ENCODE data around the gene HSPD1. TPM values are rescaled to one million over a fixed set of nuclear protein-coding genes. Genes with fewer than 3 reads are reported as not detected.

Gene HSPD1
- total RNA-seq = 92.3 and 241 TPM in 2 replicates

GRCh38 chr2:197499594-197500502 is at the start of gene HSPD1, which contains the start of gene HSPE1:
Gene HSPD1, minus strand, starts transcription at chr2:197499840. Its CDS starts 992 bp downstream, at chr2:197498848.
Gene HSPE1, plus strand, starts transcription at chr2:197500379. Its CDS starts 58 bp downstream, at chr2:197500437.

GRCh38 chr2:197515739-197516392 is 16.2 kb upstream of the HSPD1 start, which contains the start of gene MOB4:
Gene MOB4, plus strand, starts transcription at chr2:197516066. Its CDS starts 21 bp downstream, at chr2:197516087.

GRCh38 chr2:197453123-197453913 is 46.3 kb downstream of the HSPD1 start, which contains the start of gene COQ10B:
Gene COQ10B, plus strand, starts transcription at chr2:197453552. Its CDS starts 9 bp downstream, at chr2:197453561.

Other genes starting within 250 kb of the HSPD1 start
- gene ANKRD44, start 189.1 kb downstream of the HSPD1 start, total RNA-seq = 2.9 and 6.5 TPM in 2 replicates
- gene SF3B1, start 64.8 kb downstream of the HSPD1 start, total RNA-seq = 86.5 and 91.9 TPM in 2 replicates
- 12.3 and 14.7 TPM in 2 replicates for gene COQ10B, start 46.3 kb downstream of the HSPD1 start, total RNA-seq
- 30.3 and 127 TPM in 2 replicates for gene HSPE1, start 539 bp upstream of the HSPD1 start, total RNA-seq
- 14.6 and 19.7 TPM in 2 replicates for gene MOB4, start 16.2 kb upstream of the HSPD1 start, total RNA-seq
- gene RFTN2, start 175.7 kb upstream of the HSPD1 start, total RNA-seq = 0.16 and 1.0 TPM in 2 replicates
- gene MARS2, start 205.5 kb upstream of the HSPD1 start, total RNA-seq = 7.1 and 7.5 TPM in 2 replicates

Measured in mesangial cell (primary cell).